ENCODE measurements around the gene SLC2A4. TPM values are rescaled to one million over a fixed set of nuclear protein-coding genes. Genes with fewer than 3 reads are reported as not detected.

SLC2A4 gene
- total and polyA plus RNA-seq, 2 experiments from 2014 or later, result 6.3 to 13.6 TPM

- TF ChIP-seq REST (IDR thresholded peaks at IDR 0.05; ENCODE audit: unreplicated experiment) (no peak), EZH2 (IDR thresholded peaks at IDR 0.05; ENCODE audit: low read depth, unreplicated experiment) (no peak), NANOG (IDR thresholded peaks at IDR 0.05; ENCODE audit: borderline replicate concordance) (no peak), ETS1 (IDR thresholded peaks at IDR 0.05) (peak; percentile 52; the same call in 1 of the 2 replicates), EZH2phosphoT487 (IDR thresholded peaks at IDR 0.05; ENCODE audit: unreplicated experiment) (no peak), STAT1 (IDR thresholded peaks at IDR 0.05; ENCODE audit: unreplicated experiment) (no peak)
These were observed 29.1 kb upstream of the SLC2A4 start, which contains the start of gene ELP5 (continued) for GRCh38 chr17:7252176-7253043.

GRCh38 chr17:7253082-7253481 lies 28.4 kb upstream of the SLC2A4 start:
- Histone ChIP-seq H3F3A (replicated peaks; ENCODE audit: low read depth) (peaks cover 15% of the 10 kb centered on the region; the same call in 1 of the 2 replicates), H4K20me1 (replicated peaks; ENCODE audit: insufficient read depth) (peaks cover 28% of the 10 kb centered on the region), H2AFZ (no peak overlapping the region), H3K4me2 (peak overlapping the region; percentile 87), H3K9me2 (ENCODE audit: insufficient read depth) (no peaks in the 10 kb centered on the region), H3K4me1 (ENCODE audit: insufficient read depth) (peaks cover 15% of the 10 kb centered on the region), H3K79me2 (replicated peaks; ENCODE audit: insufficient read depth) (peaks cover 47% of the 10 kb centered on the region), H3K36me3 (ENCODE audit: insufficient read depth) (peaks cover 13% of the 10 kb centered on the region), H3K27ac (ENCODE audit: low read depth) (peak overlapping the region; percentile 96), H3K4me3 (peak overlapping the region; percentile 65), H3K27me3 (ENCODE audit: insufficient read depth) (no peaks in the 10 kb centered on the region)
- peaks cover 18% of the 10 kb centered on the region for H3K27me3 Mint-ChIP-seq (ENCODE audit: insufficient read depth, low read depth, poor library complexity)
- peaks cover 49% of the 10 kb centered on the region for H3K36me3 Mint-ChIP-seq (ENCODE audit: low read depth)
- H3K27ac Mint-ChIP-seq, result peak overlapping the region; percentile 100
- DNase-seq (ENCODE audit: low spot score) (no peak), ATAC-seq (no peak)
- H3K4me3 Mint-ChIP-seq, result peak overlapping the region; percentile 91
- H3K4me1 Mint-ChIP-seq, result peaks cover 28% of the 10 kb centered on the region
- H3K9me3 Mint-ChIP-seq, result peaks cover 3% of the 10 kb centered on the region; the same call in 2 of the 3 replicates
- TF ChIP-seq POLR2AphosphoS5 (IDR thresholded peaks at IDR 0.05; ENCODE audit: low read depth) (no peak), STAT1 (IDR thresholded peaks at IDR 0.05; ENCODE audit: unreplicated experiment) (no peak), EZH2phosphoT487 (IDR thresholded peaks at IDR 0.05; ENCODE audit: unreplicated experiment) (no peak), CTCF (conservative IDR thresholded peaks at IDR 0.05; ENCODE audit: low read depth in 2 of 2) (no peak), EZH2 (IDR thresholded peaks at IDR 0.05; ENCODE audit: low read depth, unreplicated experiment) (no peak), REST (IDR thresholded peaks at IDR 0.05; ENCODE audit: unreplicated experiment) (no peak), ZNF331 (CRISPR knock-in tag; IDR thresholded peaks at IDR 0.05; ENCODE audit: low read depth) (no peak), ZNF114 (CRISPR knock-in tag; IDR thresholded peaks at IDR 0.05) (no peak), NANOG (IDR thresholded peaks at IDR 0.05; ENCODE audit: borderline replicate concordance) (no peak), JUNB (IDR thresholded peaks at IDR 0.05; ENCODE audit: unreplicated experiment) (no peak), CREB1 (CRISPR knock-in tag; IDR thresholded peaks at IDR 0.05; ENCODE audit: low read depth) (no peak)

Measured in GM23338 (cell line).